Measurements from ENCODE around the gene DNASE1. TPM values are rescaled to one million over a fixed set of nuclear protein-coding genes. Genes with fewer than 3 reads are reported as not detected.

The DNASE1 gene
- total RNA-seq, 1 donor from 2014 or later, result 23.1 TPM

DNA sequence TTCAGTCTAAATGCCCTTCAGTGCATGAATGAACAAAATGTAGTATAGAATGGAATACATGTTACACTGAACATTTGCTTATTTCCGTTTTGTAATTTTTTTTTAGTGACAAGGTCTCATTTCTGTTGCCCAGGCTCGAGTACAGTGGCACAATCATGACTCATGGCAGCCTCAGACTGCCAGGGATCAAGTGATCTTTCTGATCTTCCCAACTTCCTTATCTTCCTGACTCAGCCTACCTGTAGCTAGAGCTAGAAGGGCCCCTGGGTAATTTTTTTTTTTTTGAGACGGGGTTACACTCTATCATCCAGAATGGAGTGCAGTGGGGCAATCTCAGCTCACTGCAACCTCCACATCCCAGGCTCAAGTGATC is 35.7 kb upstream of the DNASE1 start:
- no peak for DNase-seq (ENCODE audit: extremely low spot score, unreplicated experiment)
- H3K27ac Mint-ChIP-seq (ENCODE audit: unreplicated experiment), result no peak overlapping the region
- H3K9me3 Mint-ChIP-seq (ENCODE audit: unreplicated experiment), result no peaks in the 10 kb centered on the region
- peaks cover 6% of the 10 kb centered on the region for H3K4me1 Mint-ChIP-seq (ENCODE audit: unreplicated experiment)
- H3K36me3 Mint-ChIP-seq (ENCODE audit: unreplicated experiment), result peaks cover 4% of the 10 kb centered on the region
- no peak for TF ChIP-seq CTCF (IDR thresholded peaks at IDR 0.05)
- no peaks in the 10 kb centered on the region for H3K27me3 Mint-ChIP-seq (ENCODE audit: unreplicated experiment)
- no peak overlapping the region for H3K4me3 Mint-ChIP-seq (ENCODE audit: unreplicated experiment)

DNA sequence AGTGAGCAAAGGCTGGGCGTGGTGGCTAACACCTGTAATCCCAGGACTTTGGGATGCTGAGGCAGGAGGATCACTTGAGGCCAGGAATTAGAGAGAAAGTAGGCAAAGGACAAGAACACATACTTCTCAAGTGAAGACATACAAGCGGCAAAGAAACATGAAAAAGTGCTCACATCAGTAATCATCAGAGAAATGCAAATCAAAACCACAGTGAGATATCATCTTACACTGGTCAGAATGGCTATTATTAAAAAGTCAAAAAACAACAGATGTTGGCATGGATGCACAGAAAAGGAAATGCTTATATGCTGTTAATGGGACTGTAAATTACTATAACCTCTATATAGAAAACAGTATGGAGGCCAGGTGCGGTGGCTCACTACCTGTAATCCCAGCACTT is 30.8 kb upstream of the DNASE1 start:
- no peak for DNase-seq (ENCODE audit: extremely low spot score, unreplicated experiment)
- Mint-ChIP-seq H3K4me1 (ENCODE audit: unreplicated experiment) (peaks cover 4% of the 10 kb centered on the region), H3K9me3 (ENCODE audit: unreplicated experiment) (no peaks in the 10 kb centered on the region), H3K4me3 (ENCODE audit: unreplicated experiment) (no peak overlapping the region), H3K36me3 (ENCODE audit: unreplicated experiment) (no peaks in the 10 kb centered on the region), H3K27me3 (ENCODE audit: unreplicated experiment) (no peaks in the 10 kb centered on the region), H3K27ac (ENCODE audit: unreplicated experiment) (no peak overlapping the region)
- TF ChIP-seq CTCF (IDR thresholded peaks at IDR 0.05), result no peak

DNA sequence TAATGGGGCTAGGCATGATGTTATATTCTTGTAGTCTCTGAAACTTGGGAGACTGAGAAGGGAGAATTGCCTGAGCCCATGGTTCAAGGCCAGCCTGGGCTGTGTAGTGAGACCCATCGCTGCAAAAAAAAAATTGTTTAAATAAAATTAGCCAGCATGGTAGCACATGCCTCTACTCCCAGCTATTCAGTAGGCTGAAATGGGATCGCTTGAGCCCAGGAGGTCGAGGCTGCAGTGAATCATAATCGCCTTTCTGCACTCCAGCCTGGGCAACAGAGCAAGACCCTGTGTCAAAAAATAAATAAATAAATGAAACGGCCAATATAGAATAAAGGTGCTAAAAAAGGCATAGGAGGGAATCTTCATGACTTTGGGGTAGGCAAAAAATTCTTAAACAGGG is 29.2 kb upstream of the DNASE1 start:
- TF ChIP-seq CTCF (IDR thresholded peaks at IDR 0.05), result no peak
- DNase-seq (ENCODE audit: extremely low spot score, unreplicated experiment), result no peak
- no peaks in the 10 kb centered on the region for H3K36me3 Mint-ChIP-seq (ENCODE audit: unreplicated experiment)
- H3K27me3 Mint-ChIP-seq (ENCODE audit: unreplicated experiment), result no peaks in the 10 kb centered on the region
- H3K27ac Mint-ChIP-seq (ENCODE audit: unreplicated experiment), result no peak overlapping the region
- H3K4me1 Mint-ChIP-seq (ENCODE audit: unreplicated experiment), result peaks cover 4% of the 10 kb centered on the region
- H3K9me3 Mint-ChIP-seq (ENCODE audit: unreplicated experiment), result no peaks in the 10 kb centered on the region
- no peak overlapping the region for H3K4me3 Mint-ChIP-seq (ENCODE audit: unreplicated experiment)

GRCh38 chr16:3625911-3626732 is 28.4 kb upstream of the DNASE1 start:
- Mint-ChIP-seq H3K9me3 (ENCODE audit: unreplicated experiment) (no peaks in the 10 kb centered on the region), H3K27ac (ENCODE audit: unreplicated experiment) (no peak overlapping the region), H3K36me3 (ENCODE audit: unreplicated experiment) (no peaks in the 10 kb centered on the region), H3K27me3 (ENCODE audit: unreplicated experiment) (no peaks in the 10 kb centered on the region), H3K4me1 (ENCODE audit: unreplicated experiment) (peaks cover 4% of the 10 kb centered on the region), H3K4me3 (ENCODE audit: unreplicated experiment) (no peak overlapping the region)
- no peak for DNase-seq (ENCODE audit: extremely low spot score, unreplicated experiment)
- no peak for TF ChIP-seq CTCF (IDR thresholded peaks at IDR 0.05)

DNA sequence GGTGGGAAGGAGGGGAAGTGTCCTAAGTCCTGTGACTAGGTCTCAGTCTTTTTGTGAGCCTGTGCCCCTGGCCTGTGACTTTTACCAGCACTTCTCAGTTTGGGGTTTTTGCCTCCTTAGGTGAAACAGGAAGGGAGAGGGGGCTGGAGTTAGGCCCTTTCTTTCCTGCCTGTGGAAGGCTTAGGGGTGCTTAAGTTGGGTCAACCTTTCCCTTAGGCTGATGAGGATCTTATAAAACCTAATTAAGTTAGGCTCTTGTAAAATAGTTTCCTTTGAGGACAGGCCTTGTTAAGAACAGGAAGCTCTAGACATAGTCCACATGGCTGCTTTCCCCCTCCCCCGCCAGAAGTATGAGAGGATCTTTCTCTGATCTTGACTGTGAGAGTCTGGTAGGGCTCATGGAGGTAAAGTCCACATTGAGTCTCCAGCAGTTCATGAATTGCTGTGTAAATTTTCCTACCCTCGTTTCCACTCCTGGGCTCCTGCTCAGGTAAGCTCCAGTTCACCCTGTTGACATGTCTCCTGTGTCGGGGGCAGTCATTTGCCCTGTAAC is 17.0 kb upstream of the DNASE1 start:
- H3K4me3 Mint-ChIP-seq (ENCODE audit: unreplicated experiment), result no peak overlapping the region
- TF ChIP-seq CTCF (IDR thresholded peaks at IDR 0.05), result no peak
- no peaks in the 10 kb centered on the region for H3K9me3 Mint-ChIP-seq (ENCODE audit: unreplicated experiment)
- DNase-seq (ENCODE audit: extremely low spot score, unreplicated experiment), result peak; percentile 27
- H3K27me3 Mint-ChIP-seq (ENCODE audit: unreplicated experiment), result no peaks in the 10 kb centered on the region
- peak overlapping the region; percentile 23 for H3K27ac Mint-ChIP-seq (ENCODE audit: unreplicated experiment)
- H3K4me1 Mint-ChIP-seq (ENCODE audit: unreplicated experiment), result peaks cover 11% of the 10 kb centered on the region
- no peaks in the 10 kb centered on the region for H3K36me3 Mint-ChIP-seq (ENCODE audit: unreplicated experiment)

Data from osteocyte (in vitro differentiated cells).